HPDE6-E6E7 (cell line): ENCODE results near the gene TLE4.
A peak's percentile ranks its signal among the peaks of the same experiment; 100 is the strongest.
"Not testable (repeated sequence)": the region's sequence is repeated elsewhere in the genome, so short reads cannot be mapped to it uniquely, and the experiment has no call there.

Experiments used
- DNase-seq: peaks from one replicate; pipeline ENCODE4 v3.0.0; 2011; ENCODE audit warnings: missing footprints; ENCODE audit errors: extremely low spot score

Gene TLE4

GRCh38 chr9:79633558-79633957 lies 61.8 kb downstream of the TLE4 start:
- DNase-seq, result no peak

- no peak for DNase-seq
These were observed 65.6 kb downstream of the TLE4 start for GRCh38 chr9:79637177-79637925.

- DNase-seq, result no peak
These were observed 67.0 kb downstream of the TLE4 start for GRCh38 chr9:79638806-79639205.

- peak; percentile 9 for DNase-seq
These were observed 67.6 kb downstream of the TLE4 start for GRCh38 chr9:79639354-79639753.

GRCh38 chr9:79640067-79640466 lies 68.3 kb downstream of the TLE4 start:
- DNase-seq, result not testable (repeated sequence)

GRCh38 chr9:79641070-79641469 lies 69.3 kb downstream of the TLE4 start:
- no peak for DNase-seq

- no peak for DNase-seq
These were observed 70.9 kb downstream of the TLE4 start for GRCh38 chr9:79642671-79643070.

- DNase-seq, result no peak
These were observed 72.3 kb downstream of the TLE4 start for GRCh38 chr9:79644048-79644447.

- DNase-seq, result no peak
These were observed 72.8 kb downstream of the TLE4 start for GRCh38 chr9:79644601-79645000.

GRCh38 chr9:79645110-79645509 lies 73.3 kb downstream of the TLE4 start:
- no peak for DNase-seq

- no peak for DNase-seq
These were observed 74.3 kb downstream of the TLE4 start for GRCh38 chr9:79646096-79646495.

GRCh38 chr9:79651251-79651795 lies 79.6 kb downstream of the TLE4 start:
- DNase-seq, result no peak

GRCh38 chr9:79652598-79652997 lies 80.8 kb downstream of the TLE4 start:
- no peak for DNase-seq

GRCh38 chr9:79654591-79655382 lies 83.0 kb downstream of the TLE4 start:
- DNase-seq, result not testable (repeated sequence)

GRCh38 chr9:79655551-79655950 lies 83.8 kb downstream of the TLE4 start:
- DNase-seq, result no peak

- no peak for DNase-seq
These were observed 84.4 kb downstream of the TLE4 start for GRCh38 chr9:79656169-79656568.

- DNase-seq, result no peak
These were observed 86.1 kb downstream of the TLE4 start for GRCh38 chr9:79657891-79658290.

- no peak for DNase-seq
These were observed 87.2 kb downstream of the TLE4 start for GRCh38 chr9:79658926-79659325.

- DNase-seq, result no peak
These were observed 88.8 kb downstream of the TLE4 start for GRCh38 chr9:79660615-79661014.

GRCh38 chr9:79661279-79661678 lies 89.5 kb downstream of the TLE4 start:
- no peak for DNase-seq

GRCh38 chr9:79661886-79662536 lies 90.2 kb downstream of the TLE4 start:
- no peak for DNase-seq

GRCh38 chr9:79662537-79662956 lies 90.8 kb downstream of the TLE4 start:
- DNase-seq, result no peak
